ENCODE data around the gene FAM180B.

DNA sequence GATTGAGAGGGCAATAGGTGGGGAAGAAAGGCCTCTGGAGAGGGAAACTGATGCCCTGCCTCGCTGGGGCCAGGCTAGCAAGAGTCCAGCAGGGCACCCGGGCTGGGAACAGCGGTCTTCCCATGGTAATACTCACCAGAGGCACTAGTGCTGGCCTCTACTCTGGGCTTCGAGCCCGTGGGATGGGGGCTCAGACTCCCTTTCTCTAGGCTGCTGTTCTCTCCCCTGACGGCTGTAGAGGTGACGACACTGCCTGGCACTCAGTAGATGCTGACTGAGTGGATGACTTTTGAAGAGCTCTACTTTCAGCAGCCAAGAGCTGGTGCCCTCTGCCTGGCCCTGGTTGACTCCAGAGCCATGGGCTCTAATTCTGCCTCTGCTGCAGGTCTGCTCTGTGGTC is 8.6 kb downstream of the FAM180B start:
- TF ChIP-seq CTCF (IDR thresholded peaks at IDR 0.05; ENCODE audit: low read depth, low read length) (no peak), POLR2A (IDR thresholded peaks at IDR 0.05; ENCODE audit: extremely low read depth, insufficient read length) (no peak)
